Activated naive CD8-positive, alpha-beta T cell treated with anti-CD3 and anti-CD28 coated beads, Interleukin-2, amount 10 ng/mL, durations not matched to agents 7 days and 5 days (primary cell): Measurements from ENCODE around the gene BRMS1. TPM values are rescaled to one million over a fixed set of nuclear protein-coding genes. Genes with fewer than 3 reads are reported as not detected.
"Not testable (repeated sequence)": the region's sequence is repeated elsewhere in the genome, so short reads cannot be mapped to it uniquely, and the experiment has no call there.

Experiments used
- ATAC-seq: fragments of 150-1000 bp; cut with Tn5 transposase; one replicate; pipeline ENCODE4 v1.10.0; 2021; ENCODE audit warnings: low read depth, moderate library complexity
- POLR2A ChIA-PET: fragments of 350-600 bp; sonication (Branson Sonifier 250); formaldehyde crosslinking; loops from one replicate; lab custom pipeline; 2021; ENCODE audit warnings: antibody characterized with exemption; lab: Charles Lee
- DNase-seq: peaks from one replicate; pipeline ENCODE4 v3.0.0; 2021
- H3K27ac Mint-ChIP-seq: one replicate; pipeline ENCODE4 v1.8.0; 2022; ENCODE audit warnings: mild to moderate bottlenecking, mixed read lengths
- H3K27me3 Mint-ChIP-seq: one replicate; pipeline ENCODE4 v1.8.0; 2022; ENCODE audit warnings: mild to moderate bottlenecking, moderate library complexity, mixed read lengths
- H3K36me3 Mint-ChIP-seq: one replicate; pipeline ENCODE4 v1.8.0; 2021; ENCODE audit warnings: mild to moderate bottlenecking, mixed read lengths
- H3K4me1 Mint-ChIP-seq: one replicate; pipeline ENCODE4 v1.8.0; 2021; ENCODE audit warnings: mixed read lengths
- H3K4me3 Mint-ChIP-seq: one replicate; pipeline ENCODE4 v1.8.0; 2022; ENCODE audit warnings: mild to moderate bottlenecking, moderate library complexity, mixed read lengths
- H3K9me3 Mint-ChIP-seq: one replicate; pipeline ENCODE4 v1.8.0; 2021; ENCODE audit warnings: mixed read lengths
- total RNA-seq, 2 experiments: library from RNA; stranded (reverse); gene quantifications; one replicate each; pipeline ENCODE4 v1.2.3, GENCODE V29; 2021

The BRMS1 gene
- total RNA-seq, 2 experiments from 2014 or later: 45.4 to 47.8 TPM

- POLR2A ChIA-PET: interaction anchor here (0.9 to 2.0 kb wide), 2 partner anchors 9 to 39 kb away, joined by 3 to 16 read pairs; no protein-coding TSS in a partner anchor
- H3K4me1 Mint-ChIP-seq: peaks cover 54% of the 10 kb centered on the region
- peaks cover 5% of the 10 kb centered on the region for H3K9me3 Mint-ChIP-seq
- no peak overlapping the region for H3K27ac Mint-ChIP-seq
- H3K36me3 Mint-ChIP-seq: peaks cover 9% of the 10 kb centered on the region
- no peaks in the 10 kb centered on the region for H3K27me3 Mint-ChIP-seq
- no peak for ATAC-seq
- no peak overlapping the region for H3K4me3 Mint-ChIP-seq
- DNase-seq: no peak
These were observed 23.3 kb downstream of the BRMS1 start for GRCh38 chr11:66321606-66322005.

DNA sequence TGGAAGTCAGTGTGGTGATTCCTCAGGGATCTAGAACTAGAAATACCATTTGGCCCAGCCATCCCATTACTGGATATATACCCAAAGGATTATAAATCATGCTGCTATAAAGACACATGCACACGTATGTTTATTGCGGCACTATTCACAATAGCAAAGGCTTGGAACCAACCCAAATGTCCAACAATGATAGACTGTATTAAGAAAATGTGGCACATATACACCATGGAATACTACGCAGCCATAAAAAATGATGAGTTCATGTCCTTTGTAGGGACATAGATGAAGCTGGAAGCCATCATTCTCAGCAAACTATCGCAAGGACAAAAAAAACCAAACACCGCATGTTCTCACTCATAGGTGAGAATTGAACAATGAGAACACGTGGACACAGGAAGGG is 24.2 kb downstream of the BRMS1 start:
- ATAC-seq, H3K27me3 Mint-ChIP-seq, H3K4me3 Mint-ChIP-seq, H3K27ac Mint-ChIP-seq, H3K9me3 Mint-ChIP-seq, DNase-seq, POLR2A ChIA-PET: not testable (repeated sequence)
- Mint-ChIP-seq H3K4me1 (peaks cover 55% of the 10 kb centered on the region), H3K36me3 (peaks cover 12% of the 10 kb centered on the region)

- ATAC-seq, H3K27me3 Mint-ChIP-seq, H3K4me3 Mint-ChIP-seq, H3K9me3 Mint-ChIP-seq, POLR2A ChIA-PET, DNase-seq: not testable (repeated sequence)
- peaks cover 15% of the 10 kb centered on the region for H3K36me3 Mint-ChIP-seq
- H3K27ac Mint-ChIP-seq: peak overlapping the region; percentile 56
- peaks cover 54% of the 10 kb centered on the region for H3K4me1 Mint-ChIP-seq
These were observed 24.6 kb downstream of the BRMS1 start for GRCh38 chr11:66320289-66320688.

- no peak for DNase-seq
- peak overlapping the region; percentile 100 for H3K27ac Mint-ChIP-seq
- no peaks in the 10 kb centered on the region for H3K27me3 Mint-ChIP-seq
- ATAC-seq: no peak
- POLR2A ChIA-PET: interaction anchor here (1.0 to 7.7 kb wide), 6 partner anchors 7 to 29 kb away, joined by 3 to 215 read pairs (median 15); partner anchors contain the start of genes B4GAT1, BRMS1, RIN1 and YIF1A
- H3K36me3 Mint-ChIP-seq: peaks cover 20% of the 10 kb centered on the region
- H3K9me3 Mint-ChIP-seq: peaks cover 5% of the 10 kb centered on the region
- peak overlapping the region; percentile 89 for H3K4me3 Mint-ChIP-seq
- H3K4me1 Mint-ChIP-seq: peaks cover 53% of the 10 kb centered on the region
These were observed 26.3 kb downstream of the BRMS1 start for GRCh38 chr11:66318600-66318970.

DNA sequence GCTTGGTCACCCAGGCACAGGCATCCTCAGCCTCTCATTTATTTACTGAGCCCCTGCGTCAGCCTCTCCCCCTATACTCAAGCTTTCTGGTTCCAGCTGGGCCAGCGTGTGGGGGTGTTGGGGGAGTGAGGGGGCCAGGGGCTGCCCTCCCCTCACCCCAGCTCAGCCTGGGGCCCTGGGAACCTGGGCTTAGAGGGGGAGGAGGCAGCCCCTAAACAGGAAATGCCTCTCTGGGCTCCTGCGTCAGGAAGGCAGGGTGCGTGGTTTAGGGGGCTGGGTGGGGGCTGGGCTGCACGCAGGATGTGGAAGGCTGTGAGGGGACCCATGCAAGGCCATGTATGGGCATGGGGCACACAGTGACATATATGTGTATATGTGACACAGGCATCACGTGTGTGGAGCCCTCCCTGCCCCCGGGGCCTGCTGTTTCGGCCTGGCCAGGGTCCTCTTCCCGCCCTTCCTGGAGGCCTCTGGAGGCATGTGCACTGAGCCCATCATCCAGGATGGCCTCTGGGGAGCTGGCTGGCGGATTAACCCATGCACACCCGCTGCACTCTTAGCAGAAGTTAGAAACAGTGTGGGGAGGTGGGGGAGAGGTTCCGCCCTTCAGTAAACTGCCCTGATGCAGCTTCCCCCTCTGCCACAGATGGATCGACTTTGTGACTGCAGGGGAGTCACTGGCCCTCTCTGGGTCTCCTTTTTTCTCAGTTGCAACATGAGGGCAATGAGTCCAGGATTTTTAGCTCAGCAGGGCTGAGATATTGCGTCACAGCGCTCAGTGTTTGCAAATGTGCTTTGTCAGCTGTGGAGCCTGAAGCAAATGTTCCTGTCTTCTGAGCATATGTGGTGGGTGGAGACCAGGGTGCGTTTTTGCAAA is 26.9 kb downstream of the BRMS1 start:
- peak; percentile 79 for DNase-seq
- ATAC-seq: peak; percentile 71
- Mint-ChIP-seq H3K27me3 (no peaks in the 10 kb centered on the region), H3K4me1 (peaks cover 51% of the 10 kb centered on the region), H3K9me3 (peaks cover 5% of the 10 kb centered on the region), H3K4me3 (peak overlapping the region; percentile 89), H3K36me3 (peaks cover 19% of the 10 kb centered on the region), H3K27ac (peak overlapping the region; percentile 100)
- POLR2A ChIA-PET: interaction anchor here (1.0 to 7.7 kb wide), 12 partner anchors 8 to 899 kb away, joined by 3 to 215 read pairs (median 9); partner anchors contain the start of genes B4GAT1, BRMS1, RAB1B and RIN1

DNA sequence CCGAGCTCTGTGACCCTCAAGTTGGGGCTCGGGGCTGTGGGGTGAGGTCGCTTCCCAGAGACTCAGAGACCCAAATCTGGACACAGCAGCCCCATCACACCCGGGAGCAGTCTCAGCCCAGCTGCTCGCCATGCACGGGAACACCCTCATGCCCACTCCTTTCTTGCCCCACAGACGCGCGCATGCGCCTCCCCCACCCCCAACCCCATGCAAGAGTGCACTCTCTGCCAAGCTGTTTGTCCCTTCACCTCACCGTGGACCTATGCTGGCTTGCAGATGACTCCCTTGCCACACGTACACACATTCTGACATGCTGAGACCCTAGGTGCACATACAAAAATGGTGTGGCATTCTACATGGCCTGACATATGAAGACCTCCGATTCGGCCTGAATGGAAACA is 27.6 kb downstream of the BRMS1 start:
- Mint-ChIP-seq H3K9me3 (peaks cover 5% of the 10 kb centered on the region), H3K27me3 (no peaks in the 10 kb centered on the region), H3K27ac (peak overlapping the region; percentile 100), H3K4me3 (peak overlapping the region; percentile 89), H3K36me3 (peaks cover 19% of the 10 kb centered on the region), H3K4me1 (peaks cover 51% of the 10 kb centered on the region)
- no peak for DNase-seq
- ATAC-seq: peak; percentile 12
- POLR2A ChIA-PET: interaction anchor here (0.7 to 7.7 kb wide), 15 partner anchors 9 to 898 kb away, joined by 3 to 215 read pairs (median 6); partner anchors contain the start of genes B4GAT1, BRMS1, EHBP1L1 and RAB1B

- POLR2A ChIA-PET: interaction anchor here (0.6 to 7.7 kb wide), 16 partner anchors 9 to 898 kb away, joined by 3 to 215 read pairs (median 6); partner anchors contain the start of genes B4GAT1, BRMS1, EHBP1L1 and RAB1B
- DNase-seq: peak; percentile 79
- Mint-ChIP-seq H3K9me3 (peaks cover 5% of the 10 kb centered on the region), H3K27me3 (no peaks in the 10 kb centered on the region), H3K4me1 (peaks cover 52% of the 10 kb centered on the region), H3K4me3 (peak within 1 kb of the TSS; percentile 92), H3K36me3 (peaks cover 19% of the 10 kb centered on the region), H3K27ac (peak within 1 kb of the TSS; percentile 100)
- ATAC-seq: peak; percentile 11
These were observed 28.1 kb downstream of the BRMS1 start, which contains the start of gene CD248 for GRCh38 chr11:66316849-66317251. TSS of gene CD248 (minus strand) at chr11:66317044. CDS start at chr11:66317027, 17 bp downstream.

DNA sequence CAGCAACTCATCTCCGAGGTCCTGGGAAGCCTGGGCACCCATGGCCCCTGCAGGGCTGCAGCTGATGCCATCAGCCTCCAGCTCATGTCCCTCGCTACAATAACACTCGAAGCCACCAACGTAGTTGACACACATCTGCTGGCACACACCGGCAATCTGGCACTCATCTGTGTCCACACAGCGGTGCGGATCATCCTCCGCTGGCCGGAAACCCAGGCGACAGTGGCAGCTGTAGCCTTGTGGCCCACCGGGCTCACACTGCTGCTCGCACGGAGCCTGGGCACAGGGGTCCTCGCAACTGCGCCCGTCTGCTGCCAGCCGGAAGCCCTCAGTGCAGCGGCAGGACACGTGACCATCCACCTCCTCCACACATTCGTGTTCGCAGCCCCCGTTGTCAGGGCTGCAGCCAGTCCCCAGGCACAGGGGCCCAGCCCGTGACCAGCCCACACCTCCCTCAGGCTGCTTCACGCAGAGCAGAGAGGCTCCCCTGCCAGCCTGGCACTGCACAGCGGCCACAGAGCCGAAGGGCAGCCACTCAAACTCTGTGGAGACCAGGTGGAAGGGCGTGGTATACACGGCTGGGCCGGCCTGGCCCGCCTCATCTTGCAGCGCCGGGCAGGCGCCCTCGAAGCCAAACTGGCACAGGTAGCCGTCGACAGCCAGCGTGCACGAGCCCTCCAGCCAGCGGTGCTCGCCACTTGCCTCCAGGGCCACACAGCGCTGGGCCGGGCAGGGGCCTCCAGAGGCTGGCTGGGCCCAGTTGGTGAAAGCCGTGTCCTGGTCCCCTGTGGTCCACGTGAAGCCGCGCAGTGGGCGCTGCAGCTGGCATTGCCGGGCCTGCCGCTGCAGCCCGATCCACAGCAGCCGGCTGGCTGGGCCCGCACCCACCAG is 28.7 kb downstream of the BRMS1 start:
- peaks cover 49% of the 10 kb centered on the region for H3K4me1 Mint-ChIP-seq
- POLR2A ChIA-PET: interaction anchor here (0.6 to 7.7 kb wide), 17 partner anchors 10 to 891 kb away, joined by 3 to 215 read pairs (median 6); partner anchors contain the start of genes B4GAT1, BRMS1, EHBP1L1 and RAB1B
- peak; percentile 78 for DNase-seq
- peak overlapping the region; percentile 92 for H3K4me3 Mint-ChIP-seq
- no peak for ATAC-seq
- no peaks in the 10 kb centered on the region for H3K27me3 Mint-ChIP-seq
- peaks cover 5% of the 10 kb centered on the region for H3K9me3 Mint-ChIP-seq
- H3K27ac Mint-ChIP-seq: peak overlapping the region; percentile 96
- H3K36me3 Mint-ChIP-seq: peaks cover 19% of the 10 kb centered on the region

DNA sequence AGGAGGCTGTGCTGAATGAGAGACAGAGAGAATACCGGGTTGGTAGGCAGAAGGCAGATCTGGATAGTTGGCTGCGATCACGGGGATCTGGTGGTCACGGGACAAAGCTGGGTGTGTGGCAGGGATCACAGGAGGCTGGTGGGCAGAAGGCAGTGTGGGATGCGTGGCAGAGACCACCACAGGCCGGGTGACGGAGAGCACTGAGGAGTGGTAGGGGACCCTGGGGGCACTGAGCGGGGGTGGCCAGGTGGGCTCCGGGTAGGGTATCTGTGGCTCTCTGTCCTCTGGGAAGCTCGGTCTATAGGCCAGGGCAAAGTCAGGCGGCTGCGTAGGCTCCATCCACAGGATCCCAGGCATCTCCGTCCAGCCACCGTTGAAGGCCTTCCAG is 29.4 kb downstream of the BRMS1 start:
- DNase-seq (no peak), ATAC-seq (no peak)
- H3K9me3 Mint-ChIP-seq: peaks cover 5% of the 10 kb centered on the region
- H3K27me3 Mint-ChIP-seq: no peaks in the 10 kb centered on the region
- peaks cover 47% of the 10 kb centered on the region for H3K4me1 Mint-ChIP-seq
- peak overlapping the region; percentile 96 for H3K27ac Mint-ChIP-seq
- H3K4me3 Mint-ChIP-seq: peak overlapping the region; percentile 92
- peaks cover 19% of the 10 kb centered on the region for H3K36me3 Mint-ChIP-seq
- POLR2A ChIA-PET: interaction anchor here (0.7 to 7.7 kb wide), 5 partner anchors 11 to 29 kb away, joined by 3 to 215 read pairs (median 24); partner anchors contain the start of genes BRMS1, RIN1 and YIF1A

- POLR2A ChIA-PET: interaction anchor here (0.8 to 7.7 kb wide), 6 partner anchors 11 to 57 kb away, joined by 4 to 215 read pairs (median 33); partner anchors contain the start of genes RIN1, SLC29A2 and YIF1A
- Mint-ChIP-seq H3K27ac (peak overlapping the region; percentile 96), H3K4me3 (peak overlapping the region; percentile 92), H3K27me3 (no peaks in the 10 kb centered on the region), H3K9me3 (no peaks in the 10 kb centered on the region), H3K4me1 (peaks cover 42% of the 10 kb centered on the region), H3K36me3 (peaks cover 13% of the 10 kb centered on the region)
- DNase-seq (no peak), ATAC-seq (no peak)
These were observed 30.1 kb downstream of the BRMS1 start for GRCh38 chr11:66314561-66315497.

DNA sequence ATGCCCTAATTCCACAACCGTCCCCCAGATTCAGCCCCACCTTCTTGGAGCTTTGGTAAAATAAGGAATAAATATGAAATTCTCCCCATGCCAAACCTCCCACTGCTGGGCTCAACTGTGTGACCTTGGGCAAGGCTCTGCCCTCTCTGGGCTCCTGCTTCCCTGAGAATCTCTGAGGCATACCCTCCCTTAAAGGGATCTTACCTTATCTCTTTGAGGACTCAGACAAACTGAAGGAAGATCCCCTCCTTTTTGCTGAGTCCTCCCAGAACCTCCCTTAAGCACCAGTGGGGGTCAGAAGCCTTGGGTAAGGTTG is 30.8 kb downstream of the BRMS1 start:
- no peak for DNase-seq
- H3K27me3 Mint-ChIP-seq: no peaks in the 10 kb centered on the region
- H3K9me3 Mint-ChIP-seq: no peaks in the 10 kb centered on the region
- POLR2A ChIA-PET: interaction anchor here (1.0 to 7.7 kb wide), 6 partner anchors 12 to 166 kb away, joined by 3 to 215 read pairs (median 30); partner anchors contain the start of genes BRMS1, DPP3, RAB1B and RIN1
- H3K4me1 Mint-ChIP-seq: peaks cover 40% of the 10 kb centered on the region
- H3K36me3 Mint-ChIP-seq: peaks cover 12% of the 10 kb centered on the region
- H3K27ac Mint-ChIP-seq: peak overlapping the region; percentile 96
- ATAC-seq: no peak
- H3K4me3 Mint-ChIP-seq: peak overlapping the region; percentile 92
